Measurements from ENCODE around the gene ANKUB1.
"Not testable (repeated sequence)": the region's sequence is repeated elsewhere in the genome, so short reads cannot be mapped to it uniquely, and the experiment has no call there.

GRCh38 chr3:149839469-149839868, 47.1 kb upstream of the ANKUB1 start:
- TF ChIP-seq POLR2A (IDR thresholded peaks at IDR 0.05), result not testable (repeated sequence)
- TF ChIP-seq, protein P1, sequence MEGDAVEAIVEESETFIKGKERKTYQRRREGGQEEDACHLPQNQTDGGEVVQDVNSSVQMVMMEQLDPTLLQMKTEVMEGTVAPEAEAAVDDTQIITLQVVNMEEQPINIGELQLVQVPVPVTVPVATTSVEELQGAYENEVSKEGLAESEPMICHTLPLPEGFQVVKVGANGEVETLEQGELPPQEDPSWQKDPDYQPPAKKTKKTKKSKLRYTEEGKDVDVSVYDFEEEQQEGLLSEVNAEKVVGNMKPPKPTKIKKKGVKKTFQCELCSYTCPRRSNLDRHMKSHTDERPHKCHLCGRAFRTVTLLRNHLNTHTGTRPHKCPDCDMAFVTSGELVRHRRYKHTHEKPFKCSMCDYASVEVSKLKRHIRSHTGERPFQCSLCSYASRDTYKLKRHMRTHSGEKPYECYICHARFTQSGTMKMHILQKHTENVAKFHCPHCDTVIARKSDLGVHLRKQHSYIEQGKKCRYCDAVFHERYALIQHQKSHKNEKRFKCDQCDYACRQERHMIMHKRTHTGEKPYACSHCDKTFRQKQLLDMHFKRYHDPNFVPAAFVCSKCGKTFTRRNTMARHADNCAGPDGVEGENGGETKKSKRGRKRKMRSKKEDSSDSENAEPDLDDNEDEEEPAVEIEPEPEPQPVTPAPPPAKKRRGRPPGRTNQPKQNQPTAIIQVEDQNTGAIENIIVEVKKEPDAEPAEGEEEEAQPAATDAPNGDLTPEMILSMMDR (IDR thresholded peaks at IDR 0.05), result not testable (repeated sequence)

Measured in right lobe of liver (tissue), 4 donors.